ENCODE data around the gene NPB.

The NPB gene

GRCh38 chr17:81898885-81899284, 3.2 kb upstream of the NPB start:
- DNase-seq (ENCODE audit: low spot score): no peak

- DNase-seq (ENCODE audit: low spot score): no peak
Measured at GRCh38 chr17:81899514-81900166, 2.4 kb upstream of the NPB start.

- DNase-seq (ENCODE audit: low spot score): no peak
Measured at GRCh38 chr17:81900181-81900820, 1.7 kb upstream of the NPB start.

DNA sequence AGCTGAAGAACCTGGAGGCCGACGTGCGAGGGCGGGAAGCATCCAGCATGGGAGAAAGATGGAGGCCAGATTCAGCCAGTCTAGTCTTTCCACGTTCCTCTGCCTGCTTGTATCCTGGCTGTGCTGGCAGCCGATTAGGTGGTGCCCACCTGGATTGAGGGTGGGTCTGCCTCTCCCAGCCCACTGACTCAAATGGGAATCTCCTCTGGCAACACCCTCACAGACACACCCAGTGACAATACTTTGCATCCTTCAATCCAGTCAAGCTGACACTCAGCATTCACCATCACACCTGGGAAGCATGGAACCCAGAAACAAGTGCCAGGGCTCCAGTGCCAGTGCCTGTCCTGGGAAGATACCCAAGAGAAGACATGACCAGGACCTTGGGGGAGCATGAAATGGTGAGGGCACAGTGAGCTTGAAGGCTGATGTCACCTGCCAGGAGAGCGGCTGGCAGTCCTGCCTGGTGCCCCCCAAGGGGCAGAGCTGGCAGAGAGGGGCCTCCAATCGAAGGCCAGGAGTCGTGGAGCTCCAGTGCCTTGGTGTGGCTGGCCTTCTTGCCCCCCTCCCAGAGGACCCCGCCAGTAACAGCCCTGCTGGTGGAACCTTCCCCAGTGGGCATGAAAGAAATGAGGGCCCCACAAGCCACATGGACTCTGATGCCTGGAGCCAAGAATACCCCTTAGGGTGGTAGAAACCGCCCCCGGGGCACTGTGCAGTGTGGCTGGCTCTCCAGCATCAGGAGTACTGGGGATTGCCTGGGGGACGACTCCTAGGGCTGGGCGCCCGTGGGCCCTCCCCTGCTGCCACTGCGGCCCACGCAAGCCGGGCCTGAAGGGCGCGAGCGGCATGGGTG, 643 bp upstream of the NPB start:
- DNase-seq (ENCODE audit: low spot score): no peak

DNA sequence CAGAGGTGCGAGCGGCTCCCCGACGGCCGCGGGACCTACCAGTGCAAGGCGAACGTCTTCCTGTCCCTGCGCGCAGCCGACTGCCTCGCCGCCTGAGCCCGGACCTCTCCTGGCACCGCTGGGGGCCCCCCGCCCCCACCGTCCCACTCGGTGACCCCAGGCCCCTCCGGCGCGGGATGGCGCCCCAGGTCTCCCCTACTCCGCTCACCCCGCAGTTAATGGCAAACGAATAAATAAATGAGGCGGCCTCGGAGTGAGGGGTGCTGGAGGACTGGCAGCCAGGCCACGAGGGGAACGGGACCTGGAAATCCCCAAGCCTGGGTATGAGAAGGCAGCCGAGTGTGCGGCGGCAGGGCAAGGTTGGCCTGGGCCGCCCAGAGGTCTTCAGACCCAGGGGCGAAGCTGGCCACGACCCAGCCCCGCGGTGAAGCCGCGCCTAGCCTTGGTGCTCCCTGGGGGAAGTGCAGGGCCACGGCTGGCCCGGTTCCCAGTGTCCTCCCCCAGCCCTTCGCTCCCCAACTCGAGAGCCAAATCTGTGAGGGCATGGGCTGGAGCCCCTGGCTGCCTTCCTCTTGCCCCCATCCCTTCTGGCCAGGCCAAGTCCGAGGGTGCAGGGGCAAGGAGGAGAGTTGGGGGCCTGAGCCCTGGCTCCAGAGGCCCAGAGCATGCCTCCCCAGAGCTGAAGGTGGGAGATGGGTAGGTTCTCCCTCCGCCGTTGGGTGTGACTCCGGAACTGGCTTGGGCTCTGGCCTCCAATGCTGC, 796 bp downstream of the NPB start:
- DNase-seq (ENCODE audit: low spot score): no peak

GRCh38 chr17:81903415-81903831, 1.4 kb downstream of the NPB start:
- DNase-seq (ENCODE audit: low spot score): no peak

DNA sequence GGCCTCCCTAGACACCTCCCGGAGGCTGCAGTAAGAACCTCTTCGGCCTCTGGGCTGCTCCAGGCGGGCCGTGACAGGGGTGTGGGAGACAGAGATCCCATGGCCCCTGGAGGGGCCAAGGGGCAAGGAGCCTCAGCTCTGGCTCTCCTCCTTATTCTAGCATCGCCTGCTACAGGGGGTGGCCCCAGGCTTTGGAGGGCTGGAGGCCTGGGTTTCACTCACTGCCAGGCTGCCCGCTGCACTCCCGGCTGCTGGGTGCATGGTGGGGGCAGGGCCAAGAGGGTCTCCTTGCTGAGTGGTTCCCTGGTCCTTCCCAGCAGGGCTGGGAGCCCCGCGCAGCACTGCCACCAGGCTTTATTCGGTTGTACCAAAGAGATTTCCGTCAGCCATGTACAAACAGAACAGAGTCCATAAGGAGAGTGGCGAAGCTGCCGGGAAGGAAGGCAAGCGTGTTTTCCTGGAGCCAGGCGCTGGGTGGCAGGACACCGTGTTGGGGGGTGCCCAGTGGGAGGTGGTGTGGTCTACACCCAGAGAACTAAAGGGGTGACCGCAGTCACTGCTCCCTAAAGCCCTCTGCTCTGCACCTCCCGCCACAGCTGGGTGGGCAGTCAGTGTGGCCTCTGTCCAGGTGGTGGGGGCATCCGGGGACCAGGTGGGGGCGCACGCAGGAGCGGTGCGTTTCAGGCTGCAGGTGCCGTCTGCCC, 2.0 kb downstream of the NPB start:
- no peak for DNase-seq (ENCODE audit: low spot score)

DNA sequence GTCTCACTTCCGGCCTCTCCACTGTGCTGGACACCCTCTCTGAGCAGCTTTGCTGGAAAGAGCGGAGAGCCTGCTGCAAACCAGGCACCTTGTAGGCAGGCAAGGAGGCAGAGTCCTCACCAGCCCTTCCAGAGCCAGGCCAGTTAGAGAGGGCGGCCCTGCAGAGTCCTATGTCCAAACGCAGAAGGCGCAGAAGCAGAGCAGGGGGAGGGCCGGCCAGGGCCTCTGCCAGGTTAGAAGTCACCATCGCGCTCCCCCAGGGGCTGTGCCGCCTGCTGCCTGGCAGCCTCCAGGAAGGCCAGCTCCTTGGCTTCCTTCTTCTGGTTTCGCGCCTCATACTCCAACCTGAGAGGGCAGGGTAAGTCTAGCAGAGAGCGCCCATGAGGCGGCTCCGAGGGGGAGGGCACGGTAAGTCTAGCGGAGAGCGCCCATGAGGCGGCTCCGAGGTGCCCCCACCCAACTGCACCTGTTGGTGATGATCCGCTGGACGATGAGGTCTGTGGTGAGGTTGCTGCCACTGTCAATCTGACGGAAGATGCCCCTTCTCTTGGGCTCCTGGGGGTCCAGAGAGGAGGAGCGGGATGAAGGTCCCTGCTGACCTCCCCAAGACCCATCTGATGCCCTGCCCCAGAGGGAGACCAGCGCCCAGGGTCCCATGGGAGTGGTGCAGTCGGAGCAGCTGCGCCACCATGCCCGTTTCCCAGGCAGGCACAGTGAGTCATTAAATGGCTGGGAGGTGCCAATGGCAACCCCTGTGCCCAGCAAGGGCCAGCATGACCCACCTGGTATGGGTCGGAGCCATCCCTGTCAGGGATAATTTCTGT, 2.8 kb downstream of the NPB start:
- DNase-seq (ENCODE audit: low spot score): no peak

- DNase-seq (ENCODE audit: low spot score): no peak
Measured at GRCh38 chr17:81905424-81905875, 3.4 kb downstream of the NPB start.

DNA sequence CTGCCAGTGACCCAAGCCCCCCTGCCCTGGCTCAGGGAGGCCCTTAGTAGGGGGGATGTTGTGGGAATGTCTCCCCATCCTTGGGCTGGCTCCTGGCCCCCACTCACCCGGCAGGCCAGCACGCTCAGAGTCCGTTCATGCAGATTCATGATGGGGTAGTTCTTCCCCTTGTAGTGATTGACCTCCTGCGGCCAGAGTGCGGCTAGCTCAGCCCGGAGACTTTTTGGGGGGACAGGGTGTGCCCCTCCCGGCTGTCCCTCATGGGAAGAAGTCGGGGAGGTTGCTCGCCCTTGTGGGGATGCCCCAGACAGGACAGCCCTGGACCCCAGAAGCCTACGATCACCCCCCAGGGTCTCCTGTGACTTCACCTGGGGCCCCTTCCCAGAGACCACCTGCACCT, 4.0 kb downstream of the NPB start:
- DNase-seq (ENCODE audit: low spot score): no peak

DNA sequence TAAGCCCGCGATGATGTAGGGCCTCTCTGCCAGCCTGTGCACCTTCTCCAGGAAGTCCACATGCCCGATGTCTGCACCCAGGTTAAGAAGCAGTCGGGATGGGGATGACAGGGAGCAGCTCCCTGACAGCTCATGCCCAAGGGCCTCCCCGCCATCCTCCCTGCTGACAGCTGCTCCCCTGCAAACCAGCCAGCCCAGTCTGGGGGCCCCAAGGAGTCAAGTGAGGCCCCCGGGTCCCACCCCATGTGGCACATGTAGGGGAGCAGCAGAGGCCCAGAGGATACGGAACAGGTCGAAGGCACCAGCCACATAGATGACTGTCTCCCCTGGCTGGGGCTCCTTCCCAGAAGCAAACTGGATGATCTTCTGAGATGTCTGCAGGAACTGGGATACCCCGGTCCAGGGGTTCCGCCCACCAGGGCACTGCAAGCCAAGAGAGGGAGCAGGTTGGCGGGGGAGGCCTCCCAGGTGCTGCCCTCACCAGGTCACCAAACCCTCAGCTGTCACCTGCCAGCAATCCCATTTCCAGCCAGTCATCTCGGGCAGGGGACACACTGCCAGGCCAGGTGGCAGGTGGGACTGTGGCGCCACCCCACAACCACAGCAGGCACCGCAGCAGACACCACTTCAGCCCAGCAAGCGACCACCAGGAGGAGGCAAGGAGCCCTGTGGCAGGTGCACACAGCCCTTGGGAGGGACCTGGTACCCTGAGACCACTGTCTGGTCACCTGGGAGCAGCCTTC, 4.6 kb downstream of the NPB start:
- no peak for DNase-seq (ENCODE audit: low spot score)

DNA sequence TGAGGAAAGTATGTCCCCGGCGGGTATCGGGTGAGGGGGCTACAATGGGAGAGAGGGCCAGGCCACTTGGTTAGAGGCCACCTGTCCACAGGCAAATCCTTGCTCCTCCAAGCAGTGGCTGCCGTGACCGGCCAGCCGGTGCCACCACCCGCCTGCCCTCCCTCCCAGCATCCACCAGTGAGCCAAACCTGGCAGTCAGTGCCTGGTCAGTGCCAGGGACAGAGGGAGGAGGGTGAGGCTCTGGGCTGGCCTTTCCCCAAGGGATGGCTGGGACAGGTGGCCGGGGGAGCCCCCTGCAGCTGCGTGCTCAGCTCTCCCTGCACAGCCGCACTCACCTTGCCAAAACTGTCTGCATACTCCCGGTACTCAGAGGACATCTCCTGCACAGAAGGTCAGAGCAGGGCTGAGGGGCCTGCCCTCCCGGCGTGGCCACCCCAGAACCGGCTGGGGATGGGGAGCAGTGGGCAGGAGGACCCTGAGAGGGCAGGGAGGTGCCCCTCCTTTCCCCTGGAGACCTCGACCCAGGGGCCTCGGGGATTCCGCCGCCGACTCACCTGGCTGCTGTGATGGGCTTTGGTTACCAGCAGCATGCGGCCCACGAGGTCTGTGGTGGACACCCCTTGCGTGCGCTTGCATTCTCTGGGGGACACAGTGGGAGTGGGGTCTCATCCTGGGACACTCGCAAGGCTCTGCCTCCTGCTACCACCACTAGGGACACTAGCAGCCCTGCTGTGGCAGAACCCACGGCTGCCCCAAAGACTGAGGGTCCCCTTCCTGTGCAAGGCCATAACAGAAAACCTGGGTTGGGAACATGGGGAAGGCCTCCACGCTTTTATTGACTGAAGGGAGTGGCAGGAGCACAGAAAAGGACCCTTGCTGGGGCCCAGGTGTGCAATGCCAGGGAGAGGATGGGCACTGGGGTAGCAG, 5.4 kb downstream of the NPB start:
- DNase-seq (ENCODE audit: low spot score): no peak

- DNase-seq (ENCODE audit: low spot score): no peak
Measured at GRCh38 chr17:81908793-81909192, 6.8 kb downstream of the NPB start.

- no peak for DNase-seq (ENCODE audit: low spot score)
Measured at GRCh38 chr17:81909231-81909630, 7.2 kb downstream of the NPB start.

GRCh38 chr17:81909966-81910839, 8.2 kb downstream of the NPB start:
- peak; percentile 47 for DNase-seq (ENCODE audit: low spot score)

GRCh38 chr17:81910840-81911276, 8.8 kb downstream of the NPB start:
- no peak for DNase-seq (ENCODE audit: low spot score)

- DNase-seq (ENCODE audit: low spot score): peak; percentile 96
Measured at GRCh38 chr17:81911277-81911961, 9.4 kb downstream of the NPB start, which contains the start of gene PCYT2. Gene PCYT2 (minus strand): TSS chr17:81911399. CDS start chr17:81911355, 44 bp downstream.

All from COLO829 (cell line).